HG02840 (cell line): ENCODE measurements around the gene SFI1.
"Not testable (repeated sequence)": the region's sequence is repeated elsewhere in the genome, so short reads cannot be mapped to it uniquely, and the experiment has no call there.

Experiments used
- ATAC-seq: cut with Tn5 transposase; IDR thresholded peaks from one replicate; pipeline ENCODE4 v1.9.1; 2021; ENCODE audit warnings: mild to moderate bottlenecking, moderate library complexity, moderate number of reproducible peaks; ENCODE audit not compliant: unreplicated experiment, low FRiP score

SFI1 gene

DNA sequence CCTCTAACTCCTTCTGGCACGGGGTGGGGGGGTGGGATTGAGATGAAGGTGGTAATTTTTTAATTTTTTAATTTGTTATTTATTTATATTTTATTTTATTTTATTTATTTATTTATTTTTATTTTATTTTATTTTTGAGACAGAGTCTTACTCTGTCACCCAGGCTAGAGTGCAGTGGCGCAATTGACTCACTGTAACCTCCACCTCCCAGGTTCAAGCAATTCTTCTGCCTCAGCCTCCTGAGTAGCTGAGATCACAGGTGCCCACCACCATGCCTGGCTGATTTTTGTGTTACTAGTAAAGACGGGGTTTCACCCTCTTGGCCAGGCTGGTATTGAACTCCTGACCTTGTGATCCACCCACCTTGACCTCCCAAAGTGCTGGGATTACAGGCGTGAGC, 43.8 kb downstream of the SFI1 start:
- ATAC-seq, result not testable (repeated sequence)

DNA sequence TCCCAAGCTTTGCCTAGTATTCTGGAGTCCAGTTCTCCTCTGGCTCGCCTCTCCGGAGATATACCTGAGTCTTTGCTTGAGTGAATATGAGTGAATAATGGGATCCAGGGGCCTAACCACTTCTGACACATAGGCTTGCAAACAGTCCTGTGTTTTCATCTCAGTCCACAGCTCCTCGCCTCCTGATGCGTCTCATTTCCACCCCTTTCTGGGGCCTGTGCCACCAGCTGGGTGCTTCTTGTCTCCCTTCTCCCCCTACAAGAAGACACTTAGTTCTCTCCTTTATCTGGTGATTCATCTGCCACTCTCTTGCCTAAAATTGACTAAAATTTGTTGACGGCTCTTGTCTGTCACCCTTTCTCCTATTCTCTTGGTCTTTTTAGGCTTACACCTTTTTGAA, 44.6 kb downstream of the SFI1 start:
- ATAC-seq, result no peak

DNA sequence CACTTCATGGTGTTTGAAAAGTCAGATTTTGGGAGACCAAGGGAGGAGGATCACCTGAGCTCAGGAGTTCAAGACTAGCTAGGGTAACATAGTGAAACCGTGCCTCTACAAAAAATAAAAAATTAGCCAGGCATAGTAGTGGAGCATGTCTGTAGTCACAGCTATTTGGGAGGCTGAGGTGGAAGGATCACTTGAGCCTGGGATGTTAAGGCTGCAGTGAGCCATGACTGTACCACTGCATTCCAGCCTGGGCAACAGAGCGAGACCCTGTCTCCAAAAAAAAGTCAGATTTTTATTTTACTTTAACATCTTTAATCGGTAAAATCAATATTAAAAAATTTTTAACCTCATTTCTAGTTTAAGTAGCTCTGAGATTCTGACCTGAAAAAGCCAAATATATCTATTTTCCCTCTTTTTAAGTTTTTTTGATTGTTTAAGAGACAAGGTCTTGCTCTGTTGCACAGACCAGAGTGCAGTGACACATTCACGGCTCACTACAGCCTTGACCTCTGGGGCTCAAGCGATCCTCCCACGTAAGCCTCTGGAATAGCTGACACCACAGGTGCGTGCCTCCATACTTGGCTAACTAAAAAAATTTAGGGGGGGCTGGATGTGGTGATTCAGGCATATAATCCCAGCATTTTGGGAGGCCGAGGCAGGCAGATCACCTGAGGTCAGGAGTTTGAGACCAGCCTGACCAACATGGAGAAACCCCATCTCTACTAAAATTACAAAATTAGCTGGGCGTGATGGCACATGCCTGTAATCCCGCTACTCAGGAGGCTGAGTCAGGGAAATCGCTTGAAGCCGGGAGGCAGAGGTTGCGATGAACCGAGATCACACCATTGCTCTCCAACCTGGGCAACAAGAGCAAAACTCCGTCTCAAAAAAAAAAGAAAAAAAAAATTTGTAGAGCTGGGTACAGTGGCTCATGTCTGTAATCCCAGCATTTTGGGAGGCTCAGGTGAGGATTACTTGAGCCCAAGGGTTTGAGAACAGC, 48.4 kb downstream of the SFI1 start:
- no peak for ATAC-seq

DNA sequence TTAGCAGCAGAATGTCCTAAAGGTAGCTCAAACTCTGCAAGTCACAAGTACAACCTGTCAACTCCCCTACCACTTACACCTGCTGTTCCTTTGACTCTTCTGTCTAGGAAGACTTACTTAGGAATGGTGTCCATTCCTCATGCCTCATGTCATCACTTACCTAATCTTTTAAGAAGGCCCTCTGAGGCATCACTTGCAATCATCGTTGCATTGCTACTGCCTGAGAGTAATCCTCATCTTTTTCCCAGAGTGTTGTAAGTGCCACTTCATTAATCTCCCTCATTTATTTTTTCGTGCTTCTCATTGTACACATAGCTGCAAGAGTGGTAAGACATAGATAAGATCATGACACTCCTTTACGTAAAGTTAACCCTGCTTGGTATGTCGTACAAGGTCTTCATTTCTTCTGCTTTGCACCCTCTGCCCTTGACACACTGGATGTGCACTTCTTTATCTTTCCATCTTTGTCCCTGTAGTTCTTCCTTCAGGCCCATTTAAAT, 54.6 kb downstream of the SFI1 start:
- ATAC-seq, result no peak

DNA sequence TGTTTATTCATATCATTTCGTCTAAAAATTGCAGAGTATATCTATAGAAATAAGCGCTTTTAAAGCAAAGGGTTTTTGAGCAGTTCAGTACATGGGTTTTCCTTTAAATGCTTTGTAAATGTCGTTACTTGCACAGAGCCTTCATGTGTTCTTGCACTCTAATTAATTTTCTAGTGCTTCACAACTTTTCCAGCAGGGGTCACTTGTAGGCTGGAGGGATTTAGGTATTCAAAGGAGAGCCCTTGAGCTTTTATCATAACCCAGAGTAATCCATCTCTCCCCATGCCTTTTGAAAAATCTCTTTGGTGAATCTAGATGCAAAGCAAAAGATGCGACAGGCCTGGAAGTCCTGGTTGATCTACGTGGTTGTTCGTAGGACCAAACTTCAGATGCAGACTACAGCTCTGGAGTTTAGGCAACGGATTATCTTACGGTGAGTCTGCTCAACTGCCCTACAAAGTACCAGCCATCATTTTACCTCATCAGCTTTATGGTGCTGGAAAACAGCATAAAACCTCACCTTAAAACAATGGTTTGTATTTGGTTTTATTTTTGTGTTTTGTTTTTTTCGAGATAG, 60.4 kb downstream of the SFI1 start:
- no peak for ATAC-seq

DNA sequence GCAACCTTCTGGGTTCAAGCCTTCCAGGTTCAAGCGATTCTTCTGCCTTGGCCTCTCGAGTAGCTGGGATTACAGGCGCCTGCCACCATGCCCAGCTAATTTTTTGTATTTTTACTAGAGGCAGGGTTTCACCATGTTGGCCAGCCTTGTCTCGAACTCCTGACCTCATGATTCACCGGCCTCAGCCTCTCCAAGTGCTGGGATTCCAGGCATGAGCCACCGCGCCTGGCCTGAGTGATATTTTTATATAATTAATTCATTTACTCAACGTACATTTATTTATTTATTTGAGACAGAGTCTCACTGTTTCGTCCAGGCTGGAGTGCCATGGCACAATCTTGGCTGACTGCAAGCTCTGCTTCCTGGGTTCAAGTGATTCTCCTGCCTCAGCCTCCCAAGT, 62.2 kb downstream of the SFI1 start:
- not testable (repeated sequence) for ATAC-seq

DNA sequence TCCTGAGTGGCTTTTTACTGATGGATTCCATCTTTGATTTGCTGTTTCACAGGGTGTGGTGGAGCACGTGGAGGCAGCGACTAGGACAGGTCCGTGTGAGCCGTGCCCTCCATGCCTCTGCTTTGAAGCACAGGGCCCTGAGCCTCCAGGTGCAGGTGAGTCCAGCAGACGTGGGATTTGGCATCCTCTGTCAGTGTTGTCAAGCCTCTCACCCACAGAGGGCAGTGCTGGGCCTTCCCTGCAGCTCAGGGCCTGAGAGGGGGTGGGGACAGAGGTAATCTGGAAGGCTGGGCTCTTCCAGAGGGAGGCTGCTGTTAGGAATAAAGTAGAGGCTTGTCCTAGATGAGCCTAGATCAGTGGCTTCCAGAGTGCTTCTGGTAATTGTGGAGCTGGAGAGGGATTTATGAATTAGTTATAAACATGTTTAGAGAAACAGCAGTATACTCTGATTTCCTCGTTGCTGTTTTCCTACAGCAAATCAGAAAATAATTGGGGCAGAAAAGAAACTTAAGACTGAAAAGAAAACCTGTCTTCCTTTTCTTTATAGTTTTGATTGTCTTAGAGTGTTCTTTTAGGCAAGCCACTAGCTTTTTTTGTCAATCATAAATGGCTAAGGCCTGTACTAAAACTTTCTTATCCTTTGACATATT, 65.0 kb downstream of the SFI1 start:
- no peak for ATAC-seq

DNA sequence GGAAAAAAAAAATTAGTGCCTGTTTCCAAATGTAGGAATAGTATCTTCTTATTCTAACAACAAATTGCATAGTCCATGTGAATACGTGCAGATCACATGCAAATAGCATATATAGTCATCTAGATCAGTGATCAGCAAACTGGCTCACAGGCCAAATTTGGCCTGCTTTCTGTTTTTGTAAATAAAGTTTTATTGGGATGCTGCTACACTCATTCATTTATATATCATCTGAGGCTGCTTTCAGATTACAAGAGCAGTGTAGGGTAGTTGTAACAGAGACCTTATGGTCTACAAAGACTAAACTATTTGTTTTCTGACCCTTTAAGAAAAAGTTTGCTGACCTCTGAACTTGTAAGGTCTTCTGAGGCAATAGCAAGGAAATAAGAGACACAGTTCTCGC, 65.6 kb downstream of the SFI1 start:
- no peak for ATAC-seq

DNA sequence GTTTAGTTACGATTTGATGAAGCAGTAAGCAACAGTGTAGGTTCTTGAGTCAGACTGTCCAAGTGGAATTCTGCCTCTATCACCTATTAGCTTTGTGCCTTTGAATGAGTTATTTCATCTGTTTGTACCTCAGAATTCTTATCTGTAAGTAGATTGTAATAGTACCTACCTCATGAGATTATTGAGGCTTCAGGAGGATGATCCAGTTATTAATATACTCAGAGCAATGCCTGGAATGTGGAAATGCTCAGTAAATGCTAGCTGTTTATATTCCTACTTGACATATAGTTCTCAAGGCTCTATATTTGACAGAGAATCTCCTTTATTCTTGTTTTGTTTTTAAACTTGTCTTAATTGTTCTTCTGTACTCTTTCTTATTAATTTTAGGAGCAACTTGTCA, 70.1 kb downstream of the SFI1 start:
- no peak for ATAC-seq

DNA sequence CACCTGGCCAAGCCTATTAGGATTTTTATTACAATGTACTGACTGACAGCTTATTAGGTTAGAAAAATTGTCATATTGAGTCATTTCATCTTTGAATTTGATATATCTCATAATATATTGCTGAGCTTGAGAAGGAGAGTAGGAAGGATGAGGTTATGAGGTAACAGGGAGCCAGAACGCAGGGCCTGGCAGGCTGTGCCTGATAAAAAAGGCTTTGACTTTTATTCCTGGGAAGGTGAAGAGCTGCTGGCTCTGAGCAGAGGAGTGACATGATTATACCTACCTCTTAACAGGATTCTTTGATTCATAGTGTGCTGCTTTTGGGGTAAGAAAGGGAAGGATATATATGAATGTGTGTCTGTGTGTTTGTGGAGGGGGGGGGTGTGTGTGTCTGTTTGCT, 70.9 kb downstream of the SFI1 start:
- ATAC-seq, result no peak

DNA sequence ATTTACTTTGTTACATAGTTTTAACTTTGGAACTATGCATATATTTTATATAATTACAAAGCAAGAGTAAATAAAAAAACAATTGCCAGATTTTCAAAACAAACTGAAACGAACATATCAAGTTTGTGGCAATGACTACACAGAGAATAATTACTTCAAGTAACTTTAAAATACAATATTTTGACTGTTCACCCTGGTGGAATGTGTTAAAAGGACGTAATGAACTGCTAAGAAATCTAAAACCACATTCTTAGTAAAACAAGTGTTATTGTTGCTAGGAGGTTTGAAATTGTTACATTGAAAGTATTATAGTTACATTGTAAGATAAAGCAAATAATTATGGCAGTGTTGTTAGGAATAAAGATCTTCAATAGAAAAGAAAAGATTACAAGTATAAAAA, 71.4 kb downstream of the SFI1 start:
- ATAC-seq, result no peak

DNA sequence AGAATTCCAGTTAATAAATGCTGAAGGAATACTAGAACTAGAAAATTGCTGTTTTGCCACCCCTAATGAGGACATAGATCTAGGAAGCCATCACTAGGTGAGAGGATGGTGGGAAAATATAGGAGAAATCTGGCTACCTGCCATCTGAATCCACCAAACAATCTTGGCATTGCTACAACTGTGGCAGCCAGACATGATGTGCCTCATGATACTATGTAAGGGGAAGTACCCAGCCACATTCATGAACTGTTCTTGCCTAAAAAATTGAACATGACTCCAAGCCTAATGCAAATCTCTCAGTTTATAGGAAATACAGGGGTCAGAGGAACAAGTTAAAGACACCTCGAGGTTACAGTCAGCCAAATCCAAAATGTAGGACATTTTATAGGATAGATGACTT, 72.8 kb downstream of the SFI1 start:
- no peak for ATAC-seq

DNA sequence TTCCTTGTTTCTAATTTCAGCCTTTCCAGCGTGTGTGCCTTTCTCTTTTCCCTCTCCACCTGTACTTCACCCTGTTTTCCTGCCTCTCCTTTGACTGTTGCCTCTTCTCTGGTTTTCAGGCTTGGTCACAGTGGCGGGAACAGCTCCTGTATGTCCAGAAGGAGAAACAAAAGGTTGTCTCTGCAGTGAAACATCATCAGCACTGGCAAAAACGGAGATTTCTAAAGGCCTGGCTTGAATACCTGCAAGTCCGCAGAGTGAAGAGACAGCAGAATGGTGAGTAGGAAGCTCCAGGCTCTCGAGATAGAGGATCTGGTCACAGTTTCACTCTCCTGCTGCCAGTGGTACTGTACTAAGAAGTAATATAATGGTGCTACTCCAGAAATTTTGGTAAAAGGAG, 76.6 kb downstream of the SFI1 start:
- no peak for ATAC-seq

DNA sequence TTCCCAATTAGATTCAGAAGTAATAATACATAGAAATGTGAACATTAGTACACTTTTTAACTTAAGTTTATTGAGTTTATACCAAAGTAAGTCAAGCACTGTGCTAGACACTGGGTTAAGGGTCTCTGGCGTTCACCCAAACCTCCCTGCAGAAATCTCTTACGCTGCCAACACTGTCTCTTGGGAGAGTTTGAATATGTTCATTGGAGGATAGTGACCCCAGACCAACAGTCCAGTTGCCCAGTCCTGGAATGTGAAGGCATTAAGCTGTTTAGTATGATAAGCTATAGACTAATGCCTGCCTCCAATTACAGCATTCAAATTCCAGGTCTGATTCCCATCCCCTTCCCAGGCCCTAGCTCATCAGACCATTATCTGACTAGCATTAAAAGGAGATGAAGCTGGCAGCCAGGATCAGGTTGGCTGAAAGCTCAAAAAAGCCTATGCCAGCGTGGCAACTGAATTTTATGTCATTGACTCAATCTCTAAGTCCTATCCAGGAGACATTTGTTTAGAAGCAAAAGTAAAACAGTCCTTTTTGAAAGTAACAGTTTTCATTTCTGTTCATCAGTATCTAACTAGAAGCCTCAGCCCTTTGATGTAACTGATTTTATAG, 77.8 kb downstream of the SFI1 start:
- ATAC-seq, result no peak

DNA sequence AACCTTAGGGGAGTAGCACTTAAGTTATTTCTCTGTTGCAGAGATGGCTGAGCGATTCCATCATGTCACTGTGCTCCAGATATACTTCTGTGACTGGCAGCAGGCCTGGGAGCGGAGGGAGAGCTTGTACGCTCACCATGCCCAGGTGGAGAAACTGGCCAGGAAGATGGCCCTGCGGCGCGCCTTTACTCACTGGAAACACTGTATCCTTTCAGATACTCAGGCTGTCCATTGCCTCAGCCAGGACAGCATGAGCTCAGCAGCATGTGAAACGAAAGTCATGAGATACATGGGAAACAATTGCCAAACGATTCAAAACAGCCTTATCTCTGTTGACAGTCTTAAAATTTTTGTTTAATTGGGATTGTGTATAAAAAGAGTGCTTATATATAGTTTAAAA, 78.9 kb downstream of the SFI1 start:
- no peak for ATAC-seq

DNA sequence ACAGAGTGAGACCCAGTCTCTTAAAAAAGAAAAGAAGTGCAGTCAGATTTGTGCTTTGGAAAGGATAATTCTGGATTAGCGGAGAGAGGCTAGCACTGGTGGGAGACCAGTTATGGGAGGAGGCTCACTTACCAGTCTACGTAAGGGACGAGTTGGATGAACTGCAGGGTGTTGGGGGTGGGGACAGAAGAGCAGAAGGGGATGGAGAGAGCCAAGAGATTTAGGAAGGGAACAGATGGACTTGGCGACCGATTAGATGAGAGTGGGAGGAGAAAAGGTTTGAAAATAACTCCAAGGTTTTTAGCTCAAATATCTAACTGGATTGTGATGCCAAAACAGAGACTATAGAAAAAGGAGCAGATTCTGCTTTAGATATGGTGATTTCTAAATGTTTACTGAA, 81.4 kb downstream of the SFI1 start:
- no peak for ATAC-seq

DNA sequence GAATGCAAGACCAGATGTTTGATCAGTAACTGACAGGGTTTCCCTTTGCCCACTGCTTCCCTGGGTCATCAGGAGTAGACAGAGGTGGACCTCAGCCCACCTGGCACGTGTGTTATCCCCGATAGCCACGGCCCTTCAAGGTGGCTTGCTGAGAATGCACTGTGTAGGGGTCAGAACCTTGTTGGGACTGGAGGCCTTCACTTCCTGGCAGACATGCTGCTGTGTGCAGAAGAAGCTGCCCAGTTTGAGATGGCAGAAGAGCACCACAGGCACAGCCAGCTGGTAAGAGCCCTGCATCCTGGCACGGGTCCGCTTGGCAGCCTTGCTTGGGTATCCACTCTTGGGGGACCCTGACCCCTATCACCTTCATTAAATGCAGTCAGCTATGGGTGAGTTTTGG, 81.8 kb downstream of the SFI1 start:
- no peak for ATAC-seq

DNA sequence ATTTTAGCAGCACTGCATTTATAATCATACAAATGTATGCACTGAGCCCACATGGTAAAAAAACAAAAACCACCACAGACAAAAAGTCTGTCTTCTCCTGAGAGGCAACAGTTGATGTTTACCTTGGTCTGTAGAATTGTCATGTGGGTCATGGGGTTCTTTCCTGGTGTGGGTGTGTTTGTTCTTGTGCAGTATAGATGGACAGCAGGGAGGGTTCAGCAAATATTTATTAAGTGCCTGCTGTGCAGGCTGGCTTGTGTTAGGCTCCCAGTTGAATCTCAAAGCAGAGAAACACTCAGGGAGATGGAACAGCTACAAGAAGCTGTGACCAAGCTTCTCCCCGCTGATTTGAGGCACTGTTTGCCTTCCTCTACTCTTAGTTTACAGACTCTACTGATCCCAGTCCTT, 83.5 kb downstream of the SFI1 start:
- no peak for ATAC-seq

DNA sequence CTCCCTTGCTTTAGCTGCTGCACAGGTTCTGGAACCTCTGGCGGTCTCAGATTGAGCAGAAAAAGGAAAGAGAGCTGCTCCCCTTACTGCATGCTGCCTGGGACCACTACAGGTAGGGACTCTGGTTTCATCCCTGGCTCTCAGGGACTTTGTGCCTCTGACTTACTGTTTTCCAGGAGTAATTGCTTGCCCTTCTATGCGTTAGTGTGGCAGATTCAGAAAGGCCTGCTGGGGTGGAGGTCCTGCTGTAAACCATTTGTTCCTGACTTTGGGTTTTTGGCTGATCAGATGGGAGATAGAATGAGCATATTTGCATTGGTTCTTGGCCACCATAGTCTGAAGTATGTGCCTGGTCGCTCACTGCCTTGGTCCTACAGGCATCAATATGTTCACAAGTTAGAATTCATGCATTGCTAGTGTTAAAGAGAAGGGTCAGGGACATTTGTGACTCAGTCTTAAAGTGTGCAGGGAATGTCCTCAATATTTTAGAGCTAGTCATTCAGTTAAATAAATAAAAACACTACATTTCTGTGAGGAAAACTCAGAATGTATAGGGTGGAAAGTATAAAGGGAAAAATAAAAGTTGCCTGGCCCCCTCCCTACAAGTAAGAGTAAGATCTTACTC, 87.6 kb downstream of the SFI1 start:
- ATAC-seq, result no peak

DNA sequence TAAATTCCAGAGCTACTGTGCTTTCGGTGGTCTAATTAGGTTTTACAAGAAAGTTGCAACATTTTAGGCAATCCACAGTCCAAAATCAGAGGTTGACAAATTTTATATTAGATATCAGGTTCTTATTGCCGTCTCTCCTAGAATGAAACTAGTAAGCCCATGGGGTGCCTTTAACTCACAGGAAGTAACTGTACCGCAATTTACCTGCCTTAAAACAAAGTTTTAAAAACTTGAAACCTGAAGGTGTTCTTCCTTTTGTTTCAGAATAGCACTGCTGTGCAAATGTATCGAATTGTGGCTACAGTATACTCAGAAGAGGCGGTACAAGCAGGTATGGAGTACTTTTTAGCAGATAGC, 88.4 kb downstream of the SFI1 start:
- no peak for ATAC-seq
